ENCODE measurements around the gene TSPAN7. TPM values are rescaled to one million over a fixed set of nuclear protein-coding genes. Genes with fewer than 3 reads are reported as not detected.

The TSPAN7 gene
- total RNA-seq, 3 donors from 2014 or later (not counting 1 experiment from before 2014, with no cell fraction given) = not detected

GRCh38 chrX:38577738-38578137 is 16.4 kb downstream of the TSPAN7 start:
- peaks cover 0 to 13% of the 10 kb centered on the region in 2 donors for H3K27me3 Mint-ChIP-seq (ENCODE audit: low read depth in 2 of 2)
- H3K9me3 Mint-ChIP-seq = no peaks in the 10 kb centered on the region
- no peak overlapping the region for H3K27ac Mint-ChIP-seq
- no peak overlapping the region for H3K4me3 Mint-ChIP-seq
- no peaks in the 10 kb centered on the region for H3K36me3 Mint-ChIP-seq
- H3K36me3 ChIP-seq (ENCODE audit: control insufficient read depth, insufficient read depth, low read length) = no peaks in the 10 kb centered on the region
- H3K4me1 ChIP-seq (ENCODE audit: control insufficient read depth, insufficient read depth, low read length) = no peaks in the 10 kb centered on the region
- no peak for DNase-seq
- no peak overlapping the region for H3K4me3 ChIP-seq (ENCODE audit: low read length)
- H3K27me3 ChIP-seq (ENCODE audit: control insufficient read depth, insufficient read depth, low read length) = no peaks in the 10 kb centered on the region
- no peak overlapping the region for H3K27ac ChIP-seq (ENCODE audit: low read length)
- intact Hi-C loops (cut with micrococcal nuclease) = no loop called here
- TF ChIP-seq CTCF (IDR thresholded peaks at IDR 0.05) = no peak
- no peaks in the 10 kb centered on the region for H3K9me3 ChIP-seq (ENCODE audit: control insufficient read depth, insufficient read depth, low read length)
- 60% methylated on average over 1 of the region's 3 CpGs for WGBS (ENCODE audit: insufficient coverage)
- no peaks in the 10 kb centered on the region for H3K4me1 Mint-ChIP-seq
- no peak for ATAC-seq

- no peaks in the 10 kb centered on the region for H3K4me1 Mint-ChIP-seq
- Histone ChIP-seq H3K9me3 (ENCODE audit: control insufficient read depth, insufficient read depth, low read length) (no peaks in the 10 kb centered on the region), H3K27me3 (ENCODE audit: control insufficient read depth, insufficient read depth, low read length) (no peaks in the 10 kb centered on the region), H3K4me3 (ENCODE audit: low read length) (no peak overlapping the region), H3K4me1 (ENCODE audit: control insufficient read depth, insufficient read depth, low read length) (no peaks in the 10 kb centered on the region), H3K27ac (ENCODE audit: low read length) (no peak overlapping the region), H3K36me3 (ENCODE audit: control insufficient read depth, insufficient read depth, low read length) (no peaks in the 10 kb centered on the region)
- peaks cover 0 to under 1% of the 10 kb centered on the region in 2 donors for H3K9me3 Mint-ChIP-seq
- H3K27me3 Mint-ChIP-seq (ENCODE audit: low read depth in 2 of 2) = peaks cover 0 to 13% of the 10 kb centered on the region in 2 donors
- H3K27ac Mint-ChIP-seq = no peak overlapping the region
- no peak overlapping the region for H3K4me3 Mint-ChIP-seq
- WGBS (ENCODE audit: insufficient coverage) = no CpG with 5 or more reads among the region's 2 CpGs
- intact Hi-C loops (cut with micrococcal nuclease) = no loop called here
- no peak for DNase-seq
- no peak for TF ChIP-seq CTCF (IDR thresholded peaks at IDR 0.05)
- no peak for ATAC-seq
- H3K36me3 Mint-ChIP-seq = no peaks in the 10 kb centered on the region
These were observed 16.8 kb downstream of the TSPAN7 start for GRCh38 chrX:38578167-38578566.

- no peak for DNase-seq
- Mint-ChIP-seq H3K27me3 (ENCODE audit: low read depth in 2 of 2) (no peaks in the 10 kb centered on the region), H3K4me1 (no peaks in the 10 kb centered on the region), H3K4me3 (no peak overlapping the region), H3K9me3 (peaks cover 0 to 2% of the 10 kb centered on the region in 2 donors), H3K27ac (no peak overlapping the region), H3K36me3 (no peaks in the 10 kb centered on the region)
- intact Hi-C loops (cut with micrococcal nuclease) = no loop called here
- Histone ChIP-seq H3K27ac (ENCODE audit: low read length) (no peak overlapping the region), H3K4me1 (ENCODE audit: control insufficient read depth, insufficient read depth, low read length) (no peaks in the 10 kb centered on the region), H3K36me3 (ENCODE audit: control insufficient read depth, insufficient read depth, low read length) (no peaks in the 10 kb centered on the region), H3K27me3 (ENCODE audit: control insufficient read depth, insufficient read depth, low read length) (no peaks in the 10 kb centered on the region), H3K9me3 (ENCODE audit: control insufficient read depth, insufficient read depth, low read length) (no peaks in the 10 kb centered on the region), H3K4me3 (ENCODE audit: low read length) (no peak overlapping the region)
- 89% methylated on average over 3 of the region's 5 CpGs for WGBS (ENCODE audit: insufficient coverage)
- TF ChIP-seq CTCF (IDR thresholded peaks at IDR 0.05) = no peak
- ATAC-seq = no peak
These were observed 21.8 kb downstream of the TSPAN7 start for GRCh38 chrX:38583181-38583580.

- H3K27ac Mint-ChIP-seq = no peak overlapping the region
- H3K4me3 ChIP-seq (ENCODE audit: low read length) = no peak overlapping the region
- no peak overlapping the region for H3K4me3 Mint-ChIP-seq
- no peaks in the 10 kb centered on the region for H3K27me3 ChIP-seq (ENCODE audit: control insufficient read depth, insufficient read depth, low read length)
- no CpG with 5 or more reads among the region's 2 CpGs for WGBS (ENCODE audit: insufficient coverage)
- DNase-seq (no peak), ATAC-seq (no peak)
- H3K36me3 Mint-ChIP-seq = no peaks in the 10 kb centered on the region
- H3K4me1 Mint-ChIP-seq = no peaks in the 10 kb centered on the region
- intact Hi-C loops (cut with micrococcal nuclease) = no loop called here
- no peaks in the 10 kb centered on the region for H3K4me1 ChIP-seq (ENCODE audit: control insufficient read depth, insufficient read depth, low read length)
- no peak for TF ChIP-seq CTCF (IDR thresholded peaks at IDR 0.05)
- no peak overlapping the region for H3K27ac ChIP-seq (ENCODE audit: low read length)
- H3K27me3 Mint-ChIP-seq (ENCODE audit: low read depth in 2 of 2) = peaks cover 7 to 31% of the 10 kb centered on the region in 2 donors
- H3K9me3 Mint-ChIP-seq = no peaks in the 10 kb centered on the region
- no peaks in the 10 kb centered on the region for H3K36me3 ChIP-seq (ENCODE audit: control insufficient read depth, insufficient read depth, low read length)
- H3K9me3 ChIP-seq (ENCODE audit: control insufficient read depth, insufficient read depth, low read length) = no peaks in the 10 kb centered on the region
These were observed 33.1 kb downstream of the TSPAN7 start for GRCh38 chrX:38594434-38594833.

Data from natural killer cell (primary cell).